ENCODE measurements around the gene TMEM184B.
A peak's percentile ranks its signal among the peaks of the same experiment; 100 is the strongest.
"Not testable (repeated sequence)": the region's sequence is repeated elsewhere in the genome, so short reads cannot be mapped to it uniquely, and the experiment has no call there.

The TMEM184B gene

GRCh38 chr22:38249803-38250642 lies 22.8 kb downstream of the TMEM184B start:
- peaks cover 15% of the 10 kb centered on the region for H3K36me3 Mint-ChIP-seq
- H3K4me3 Mint-ChIP-seq, result no peak overlapping the region
- peak overlapping the region; percentile 8 for H3K27ac Mint-ChIP-seq
- H3K9me3 Mint-ChIP-seq, result no peaks in the 10 kb centered on the region
- DNase-seq (ENCODE audit: low spot score in 2 of 2) (no peak), ATAC-seq (no peak)
- H3K4me1 Mint-ChIP-seq, result peaks cover 21% of the 10 kb centered on the region

DNA sequence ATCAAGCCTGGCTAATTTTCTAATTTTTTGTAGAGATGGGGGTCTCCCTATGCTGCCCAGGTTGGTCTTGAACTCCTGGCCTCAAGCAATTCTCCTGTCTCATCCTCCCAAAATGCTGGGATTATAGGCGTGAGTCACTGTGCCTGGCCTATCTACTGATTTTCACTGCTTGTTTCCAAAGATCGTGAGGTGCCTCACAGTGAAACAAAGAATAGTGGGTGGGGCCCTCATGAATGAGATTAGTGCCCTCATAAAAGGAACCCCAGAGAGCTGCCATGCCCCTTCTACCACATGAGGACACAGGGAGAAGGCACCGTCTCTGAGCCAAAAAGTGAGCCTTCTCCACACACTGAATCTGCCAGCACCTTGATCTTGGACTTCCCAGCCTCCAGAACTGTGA lies 23.5 kb downstream of the TMEM184B start:
- H3K36me3 Mint-ChIP-seq, result peaks cover 19% of the 10 kb centered on the region
- no peak overlapping the region for H3K4me3 Mint-ChIP-seq
- DNase-seq (ENCODE audit: low spot score in 2 of 2), result no peak
- ATAC-seq, result no peak
- no peaks in the 10 kb centered on the region for H3K9me3 Mint-ChIP-seq
- H3K27ac Mint-ChIP-seq, result no peak overlapping the region
- H3K4me1 Mint-ChIP-seq, result peaks cover 21% of the 10 kb centered on the region

- peak overlapping the region; percentile 24 for H3K27ac Mint-ChIP-seq
Measured at GRCh38 chr22:38248280-38248679, 24.5 kb downstream of the TMEM184B start.

GRCh38 chr22:38247713-38248112 lies 25.1 kb downstream of the TMEM184B start:
- no peaks in the 10 kb centered on the region for H3K9me3 Mint-ChIP-seq
- no peak for ATAC-seq

More at GRCh38 chr22:38248280-38248679, 24.5 kb downstream of the TMEM184B start:
- Mint-ChIP-seq H3K4me3 (no peak overlapping the region), H3K9me3 (no peaks in the 10 kb centered on the region), H3K4me1 (peaks cover 26% of the 10 kb centered on the region), H3K36me3 (peaks cover 29% of the 10 kb centered on the region)
- DNase-seq (ENCODE audit: low spot score in 2 of 2) (no peak), ATAC-seq (no peak)

DNA sequence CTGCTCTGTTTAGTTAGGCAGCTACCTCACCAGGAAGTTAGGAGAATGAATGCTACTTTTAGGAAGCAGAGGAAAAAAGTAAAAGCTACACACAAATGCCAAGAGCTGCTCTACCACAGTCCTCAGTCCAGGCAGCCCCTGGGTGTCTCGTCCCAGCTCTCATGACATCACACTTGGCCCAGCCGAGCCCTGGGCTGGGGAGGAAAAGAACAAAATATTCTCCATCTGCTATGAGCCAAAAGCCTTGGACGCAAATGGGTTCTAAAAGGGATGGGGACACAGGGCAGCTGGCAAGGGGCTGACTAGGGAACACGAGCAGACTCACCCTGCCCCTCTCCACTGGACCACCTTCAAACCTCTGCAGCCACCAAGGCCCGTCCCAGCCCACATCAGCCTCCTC lies 26.1 kb downstream of the TMEM184B start:
- Mint-ChIP-seq H3K27ac (peak overlapping the region; percentile 74), H3K4me1 (peaks cover 27% of the 10 kb centered on the region), H3K9me3 (no peaks in the 10 kb centered on the region), H3K4me3 (no peak overlapping the region), H3K36me3 (peaks cover 44% of the 10 kb centered on the region)
- ATAC-seq (no peak), DNase-seq (ENCODE audit: low spot score in 2 of 2) (no peak)

More at GRCh38 chr22:38247713-38248112, 25.1 kb downstream of the TMEM184B start:
- DNase-seq (ENCODE audit: low spot score in 2 of 2), result no peak
- Mint-ChIP-seq H3K36me3 (peaks cover 34% of the 10 kb centered on the region), H3K4me1 (peaks cover 27% of the 10 kb centered on the region), H3K4me3 (no peak overlapping the region), H3K27ac (no peak overlapping the region)

DNA sequence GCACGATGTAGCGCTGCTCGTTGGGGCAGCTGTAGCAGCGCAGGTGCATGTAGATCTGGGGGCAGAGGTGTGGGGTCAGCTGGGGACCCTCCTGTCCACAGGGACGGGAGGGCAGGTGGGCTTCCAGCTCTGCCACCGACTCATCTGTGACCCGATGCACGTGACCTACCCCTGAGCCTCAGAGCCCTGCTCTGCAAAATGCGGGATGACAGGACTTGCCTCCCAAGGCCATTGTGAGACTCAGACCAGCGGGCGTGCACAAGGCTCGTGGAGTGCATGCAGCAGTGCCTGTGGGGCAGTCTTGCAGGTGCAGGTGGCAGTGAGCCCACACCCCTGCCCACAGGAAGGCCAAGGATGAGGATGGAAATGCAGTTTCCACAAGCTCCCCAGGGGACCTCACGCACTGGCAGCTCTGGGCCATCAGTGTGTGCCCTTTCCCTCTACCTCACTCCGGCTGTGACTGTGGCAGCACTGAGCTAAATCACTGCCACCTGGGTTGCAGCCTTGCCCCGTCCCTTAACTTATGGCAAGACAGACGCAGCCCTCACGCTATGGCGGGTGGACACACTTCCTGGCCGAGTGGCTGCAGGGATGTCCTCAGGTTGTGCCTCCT lies 26.7 kb downstream of the TMEM184B start:
- Mint-ChIP-seq H3K4me3 (no peak overlapping the region), H3K4me1 (peaks cover 27% of the 10 kb centered on the region), H3K36me3 (peaks cover 49% of the 10 kb centered on the region), H3K9me3 (no peaks in the 10 kb centered on the region), H3K27ac (no peak overlapping the region)
- DNase-seq (ENCODE audit: low spot score in 2 of 2), result no peak
- ATAC-seq, result no peak

DNA sequence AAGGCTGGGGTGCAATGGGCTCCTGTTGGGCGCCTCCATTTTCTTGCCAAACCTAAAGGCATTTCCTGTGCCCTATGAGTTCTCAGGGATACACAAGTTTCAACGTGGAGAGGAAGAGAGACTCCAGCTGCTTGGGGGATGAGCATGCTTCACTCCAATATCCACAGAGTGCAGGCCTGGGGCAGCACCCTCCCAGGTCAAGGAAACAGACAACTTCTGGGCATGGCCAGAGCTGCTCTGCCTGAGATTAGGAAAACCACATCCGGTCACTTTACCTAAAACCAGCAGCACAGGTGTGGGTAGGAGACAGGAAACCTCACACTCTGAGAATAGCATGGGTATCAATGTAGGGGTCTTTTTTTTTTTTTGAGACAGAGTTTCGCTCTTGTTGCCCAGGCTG lies 28.7 kb downstream of the TMEM184B start:
- DNase-seq (ENCODE audit: low spot score in 2 of 2), result no peak
- H3K4me3 Mint-ChIP-seq, result no peak overlapping the region
- peaks cover 22% of the 10 kb centered on the region for H3K4me1 Mint-ChIP-seq
- no peak for ATAC-seq
- H3K36me3 Mint-ChIP-seq, result peaks cover 62% of the 10 kb centered on the region
- H3K9me3 Mint-ChIP-seq, result no peaks in the 10 kb centered on the region
- peak overlapping the region; percentile 87 for H3K27ac Mint-ChIP-seq

- Mint-ChIP-seq H3K27ac (peak overlapping the region; percentile 87), H3K36me3 (peaks cover 62% of the 10 kb centered on the region)
- no peak for DNase-seq (ENCODE audit: low spot score in 2 of 2)
Measured at GRCh38 chr22:38243007-38243765, 29.6 kb downstream of the TMEM184B start.

GRCh38 chr22:38240734-38241252 lies 32.0 kb downstream of the TMEM184B start:
- no peak for ATAC-seq
- no peaks in the 10 kb centered on the region for H3K9me3 Mint-ChIP-seq
- peak overlapping the region; percentile 53 for H3K27ac Mint-ChIP-seq

More at GRCh38 chr22:38243007-38243765, 29.6 kb downstream of the TMEM184B start:
- H3K4me3 Mint-ChIP-seq, result no peak overlapping the region
- ATAC-seq, result no peak
- peaks cover 13% of the 10 kb centered on the region for H3K4me1 Mint-ChIP-seq
- no peaks in the 10 kb centered on the region for H3K9me3 Mint-ChIP-seq

DNA sequence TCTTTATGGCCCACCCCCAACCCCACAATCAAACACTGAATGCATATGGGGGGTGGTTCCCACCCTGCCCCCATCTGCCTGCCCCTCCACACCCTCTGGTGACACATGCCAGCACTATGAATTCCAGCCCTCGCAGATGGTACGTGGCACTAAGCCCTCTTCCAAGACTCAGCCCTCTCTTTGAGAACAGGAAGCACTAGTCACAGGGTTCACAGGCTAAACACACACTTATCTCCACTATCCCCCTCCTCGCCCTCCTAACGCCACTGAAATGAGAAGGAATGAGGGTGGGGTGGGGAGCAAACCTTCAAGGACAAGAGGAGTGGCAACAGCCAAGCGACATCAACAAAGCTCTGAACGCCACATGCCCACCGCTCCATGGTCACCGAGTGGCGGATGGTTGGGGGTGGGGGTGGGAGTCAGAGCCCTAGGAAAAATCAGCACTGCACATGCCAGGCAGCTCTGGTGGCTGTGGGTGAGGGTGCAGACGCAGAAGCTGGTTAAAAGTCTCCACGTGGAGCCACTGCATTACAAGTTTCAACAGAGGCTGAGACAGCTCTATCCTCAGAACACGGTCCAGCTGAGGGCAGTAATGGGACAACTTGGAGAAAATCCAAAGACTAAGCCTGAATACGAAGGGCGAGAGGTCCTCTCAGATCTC lies 33.6 kb downstream of the TMEM184B start:
- peaks cover 12% of the 10 kb centered on the region for H3K4me1 Mint-ChIP-seq
- peaks cover 51% of the 10 kb centered on the region for H3K36me3 Mint-ChIP-seq
- no peak for DNase-seq (ENCODE audit: low spot score in 2 of 2)
- no peak overlapping the region for H3K27ac Mint-ChIP-seq
- no peaks in the 10 kb centered on the region for H3K9me3 Mint-ChIP-seq
- H3K4me3 Mint-ChIP-seq, result no peak overlapping the region
- no peak for ATAC-seq

More at GRCh38 chr22:38240734-38241252, 32.0 kb downstream of the TMEM184B start:
- Mint-ChIP-seq H3K4me3 (no peak overlapping the region), H3K36me3 (peaks cover 55% of the 10 kb centered on the region), H3K4me1 (peaks cover 12% of the 10 kb centered on the region)
- DNase-seq (ENCODE audit: low spot score in 2 of 2), result no peak

GRCh38 chr22:38238519-38239071 lies 34.2 kb downstream of the TMEM184B start:
- no peak overlapping the region for H3K4me3 Mint-ChIP-seq
- ATAC-seq, result no peak
- no peak overlapping the region for H3K27ac Mint-ChIP-seq
- DNase-seq (ENCODE audit: low spot score in 2 of 2), result no peak
- H3K4me1 Mint-ChIP-seq, result peaks cover 10% of the 10 kb centered on the region
- H3K9me3 Mint-ChIP-seq, result no peaks in the 10 kb centered on the region
- H3K36me3 Mint-ChIP-seq, result peaks cover 44% of the 10 kb centered on the region

GRCh38 chr22:38236786-38237185 lies 36.0 kb downstream of the TMEM184B start:
- H3K36me3 Mint-ChIP-seq, result peaks cover 27% of the 10 kb centered on the region
- DNase-seq (ENCODE audit: low spot score in 2 of 2), result no peak
- H3K4me3 Mint-ChIP-seq, result no peak overlapping the region
- peak overlapping the region; percentile 23 for H3K27ac Mint-ChIP-seq
- ATAC-seq, result no peak
- H3K4me1 Mint-ChIP-seq, result peaks cover 6% of the 10 kb centered on the region
- H3K9me3 Mint-ChIP-seq, result no peaks in the 10 kb centered on the region

GRCh38 chr22:38235240-38235850 lies 37.5 kb downstream of the TMEM184B start:
- H3K27ac Mint-ChIP-seq, result peak overlapping the region; percentile 40
- no peak for DNase-seq (ENCODE audit: low spot score in 2 of 2)
- no peak for ATAC-seq
- peaks cover 11% of the 10 kb centered on the region for H3K4me1 Mint-ChIP-seq
- peaks cover 24% of the 10 kb centered on the region for H3K36me3 Mint-ChIP-seq
- H3K4me3 Mint-ChIP-seq, result no peak overlapping the region
- no peaks in the 10 kb centered on the region for H3K9me3 Mint-ChIP-seq

DNA sequence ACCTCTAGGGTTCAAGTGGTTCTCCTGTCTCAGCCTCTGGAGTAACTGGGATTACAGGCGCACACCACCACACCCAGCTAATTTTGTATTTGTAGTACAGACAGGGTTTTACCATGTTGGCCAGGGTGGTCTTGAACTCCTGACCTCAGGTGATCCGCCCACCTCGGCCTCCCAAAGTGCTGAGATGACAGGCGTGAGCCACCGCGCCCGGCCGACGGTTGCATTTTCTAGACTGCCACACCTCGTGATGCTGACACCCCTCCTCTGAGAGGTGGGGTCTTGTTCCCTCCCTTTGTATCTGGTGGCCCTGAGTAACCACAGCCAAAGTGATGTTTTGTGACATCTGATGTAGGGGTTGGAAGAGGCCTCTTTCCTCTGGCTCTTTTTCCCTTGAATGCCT lies 39.0 kb downstream of the TMEM184B start:
- ATAC-seq; H3K27ac Mint-ChIP-seq; H3K4me3 Mint-ChIP-seq; H3K9me3 Mint-ChIP-seq; DNase-seq (ENCODE audit: low spot score in 2 of 2): not testable (repeated sequence)
- Mint-ChIP-seq H3K4me1 (peaks cover 17% of the 10 kb centered on the region), H3K36me3 (peaks cover 20% of the 10 kb centered on the region)

All from stimulated activated effector memory CD8-positive, alpha-beta T cell treated with anti-CD3 and anti-CD28 coated beads, Interleukin-12 subunit alpha, Interleukin-12 subunit beta, amount 100 ng/mL, for 72 hours (primary cell).